Ureter (tissue), 1 donor: ENCODE results near the gene TIMM44. TPM values are rescaled to one million over a fixed set of nuclear protein-coding genes. Genes with fewer than 3 reads are reported as not detected.

Experiments used
- DNase-seq: peaks from one replicate; pipeline ENCODE4 v3.0.0-alpha.2; 2020; ENCODE audit warnings: low spot score
- total RNA-seq: library from RNA; stranded (reverse); gene quantifications from one replicate; pipeline ENCODE4 v1.2.4, GENCODE V29; 2023
- donor health status: DM: yes; HTN: yes; CAD: no.

TIMM44 gene
- 78.3 TPM for total RNA-seq

DNA sequence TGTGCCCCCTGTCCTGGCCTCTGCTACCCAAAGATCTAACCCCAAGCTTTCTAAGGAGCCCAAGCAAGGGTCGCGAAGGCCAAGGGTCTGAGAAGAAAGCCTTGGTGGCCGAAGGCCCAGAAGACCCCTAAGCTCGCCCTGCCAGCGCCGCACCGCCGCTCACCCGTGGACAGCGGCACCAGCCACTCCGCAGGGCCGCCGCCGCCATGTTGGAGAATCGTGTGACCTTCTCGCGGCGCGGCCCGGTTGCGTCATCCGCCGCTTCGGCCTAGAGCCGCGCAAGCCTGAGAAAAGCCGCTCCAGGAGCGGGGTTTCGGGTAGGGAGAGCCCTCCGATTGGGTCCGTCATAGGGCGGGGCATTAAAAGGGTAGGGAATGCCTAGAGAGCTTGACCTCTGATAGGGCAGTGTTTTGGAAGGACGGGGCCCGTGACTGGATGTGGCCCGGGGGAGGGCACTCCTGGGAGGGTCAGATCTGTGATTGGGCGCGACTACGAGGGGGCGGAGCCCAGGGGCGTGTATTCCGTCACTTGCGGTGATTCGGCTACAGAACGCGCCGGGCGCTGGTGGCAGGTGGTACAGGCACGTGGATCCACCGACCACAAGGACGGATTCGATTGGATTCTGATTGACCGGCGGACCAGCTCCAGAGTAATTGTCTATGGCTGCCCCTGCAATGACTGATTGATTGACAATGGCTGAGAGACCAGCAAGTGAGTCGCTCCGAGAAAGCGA, at the start of gene TIMM44:
Gene TIMM44 (minus strand): TSS at position 223 of the 733 bp plus-strand sequence. CDS start 15 bp downstream, at position 208.
- peak; percentile 99 for DNase-seq

- DNase-seq = no peak
Measured at GRCh38 chr19:7992575-7992974, 49.1 kb upstream of the TIMM44 start.

GRCh38 chr19:7989071-7989575, 45.7 kb upstream of the TIMM44 start:
- no peak for DNase-seq

- no peak for DNase-seq
Measured at GRCh38 chr19:7988307-7988706, 44.8 kb upstream of the TIMM44 start.

- DNase-seq = no peak
Measured at GRCh38 chr19:7987114-7987768, 43.8 kb upstream of the TIMM44 start.

DNA sequence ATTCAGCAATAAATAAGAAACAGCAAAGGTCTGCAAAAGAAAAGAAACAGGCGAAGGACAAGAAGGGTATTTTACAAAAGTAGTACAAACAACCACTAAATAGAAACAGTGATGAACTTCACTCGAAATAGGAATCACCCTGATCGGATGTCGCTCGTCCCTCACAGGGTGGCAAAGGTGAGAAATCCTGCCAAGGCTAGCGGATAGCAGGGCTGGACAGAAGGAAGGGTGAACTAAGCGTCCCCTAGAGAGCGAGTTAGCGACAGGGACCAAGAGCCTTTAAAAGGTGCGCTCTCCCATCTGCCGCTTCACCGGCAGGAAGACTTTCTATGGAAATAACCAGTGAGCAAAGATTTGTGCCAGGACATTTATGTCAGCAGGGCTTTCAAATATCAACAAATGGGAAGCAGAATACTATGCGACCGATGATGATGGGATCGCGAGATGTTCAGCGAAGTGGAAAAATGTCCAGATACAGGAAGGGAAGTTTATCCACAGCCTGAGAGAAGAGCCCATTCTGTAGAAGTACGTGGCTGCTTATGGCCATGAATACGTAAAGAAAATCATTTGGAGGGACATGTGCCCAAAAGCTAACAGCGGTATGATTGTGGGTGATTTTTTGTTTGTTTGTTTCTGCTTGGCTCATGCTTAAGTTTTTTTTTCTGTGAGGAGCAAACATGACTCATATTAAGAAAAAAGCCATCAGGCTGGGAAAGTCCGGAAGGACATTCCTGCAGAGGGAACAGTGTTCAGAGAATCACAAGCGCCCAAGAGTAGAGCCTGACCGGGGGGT, 43.1 kb upstream of the TIMM44 start:
- no peak for DNase-seq

GRCh38 chr19:7985481-7985911, 42.0 kb upstream of the TIMM44 start:
- no peak for DNase-seq

DNA sequence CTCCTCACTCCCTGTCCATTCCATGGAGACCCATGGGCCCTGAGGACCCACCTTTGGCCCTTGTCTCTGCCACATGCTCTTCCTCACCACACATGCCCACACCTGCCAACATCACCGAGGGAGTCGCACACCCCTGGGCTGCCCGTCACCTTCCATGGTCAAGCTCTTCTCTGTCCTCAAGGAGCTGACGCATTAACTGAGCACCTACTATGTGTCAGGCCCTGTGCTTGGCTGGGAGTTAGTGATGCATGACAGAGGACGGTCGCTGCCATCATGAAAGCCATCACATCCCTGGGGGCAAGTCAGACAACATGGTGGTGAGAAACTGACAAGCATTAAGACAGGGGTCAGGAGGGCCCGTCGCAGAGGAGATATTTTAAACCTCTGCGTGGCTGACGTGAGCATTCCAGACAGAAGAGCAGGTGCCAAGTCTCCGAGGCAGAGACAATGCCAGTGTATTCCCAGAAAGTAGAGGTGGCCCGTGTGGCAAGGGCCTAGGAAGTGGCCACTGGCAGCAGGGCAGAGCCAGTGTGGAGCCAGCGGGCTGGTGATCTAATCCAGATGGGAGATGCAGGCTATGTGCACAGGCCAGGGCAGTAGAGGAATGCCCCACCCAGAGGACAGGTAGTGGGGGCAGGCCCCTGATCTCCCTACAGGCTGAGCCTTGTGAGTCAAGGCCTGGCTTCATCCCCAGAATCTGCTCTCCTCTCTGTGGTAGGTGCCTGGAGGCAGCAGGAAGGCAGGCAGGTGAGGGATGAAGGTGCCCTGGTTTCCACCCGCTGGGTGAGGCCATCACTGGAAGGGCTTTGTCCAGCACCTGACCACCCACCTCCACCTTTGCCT, 40.8 kb upstream of the TIMM44 start:
- no peak for DNase-seq

- DNase-seq = no peak
Measured at GRCh38 chr19:7983286-7983950, 40.0 kb upstream of the TIMM44 start.

GRCh38 chr19:7982651-7983099, 39.2 kb upstream of the TIMM44 start:
- no peak for DNase-seq

- no peak for DNase-seq
Measured at GRCh38 chr19:7982103-7982502, 38.6 kb upstream of the TIMM44 start.

DNA sequence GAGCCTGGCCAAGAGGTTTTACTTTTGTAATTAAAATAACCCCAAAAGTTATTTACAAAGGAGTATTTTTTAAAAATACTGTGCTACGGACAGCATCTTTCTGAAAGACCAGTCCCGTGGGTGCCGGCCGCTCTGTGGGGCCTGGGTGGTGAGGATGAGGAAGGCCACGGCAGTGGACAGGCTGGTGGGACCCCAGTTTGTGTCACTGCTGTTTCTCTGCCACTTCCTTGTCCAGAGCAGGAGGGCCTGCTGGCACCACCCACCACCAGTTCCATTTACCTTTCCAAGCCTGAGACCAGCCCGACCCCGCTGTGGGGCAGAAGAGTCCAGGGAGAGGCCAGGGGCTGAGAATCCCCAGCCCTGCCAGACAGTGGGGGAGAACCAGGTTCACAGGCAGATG, 38.2 kb upstream of the TIMM44 start:
- DNase-seq = no peak

DNA sequence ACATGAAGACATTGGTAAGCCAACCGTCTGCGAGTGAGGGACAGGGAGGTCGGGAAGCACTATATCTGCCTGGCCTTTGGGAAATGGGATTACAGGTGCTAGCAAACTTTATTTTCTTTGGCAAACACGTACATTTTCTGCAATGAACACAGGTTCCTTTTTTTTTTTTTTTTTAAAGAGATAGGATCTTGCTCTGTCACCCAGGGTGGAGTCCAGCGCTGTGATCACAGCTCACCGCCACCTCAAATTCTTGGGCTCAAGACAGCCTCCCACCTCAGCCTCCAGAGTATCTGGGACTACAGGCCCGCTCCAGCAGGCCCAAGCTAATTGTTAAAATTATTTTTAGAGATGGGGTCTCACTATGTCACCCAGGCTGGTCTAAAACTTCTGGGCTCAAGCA, 37.7 kb upstream of the TIMM44 start:
- no peak for DNase-seq

DNA sequence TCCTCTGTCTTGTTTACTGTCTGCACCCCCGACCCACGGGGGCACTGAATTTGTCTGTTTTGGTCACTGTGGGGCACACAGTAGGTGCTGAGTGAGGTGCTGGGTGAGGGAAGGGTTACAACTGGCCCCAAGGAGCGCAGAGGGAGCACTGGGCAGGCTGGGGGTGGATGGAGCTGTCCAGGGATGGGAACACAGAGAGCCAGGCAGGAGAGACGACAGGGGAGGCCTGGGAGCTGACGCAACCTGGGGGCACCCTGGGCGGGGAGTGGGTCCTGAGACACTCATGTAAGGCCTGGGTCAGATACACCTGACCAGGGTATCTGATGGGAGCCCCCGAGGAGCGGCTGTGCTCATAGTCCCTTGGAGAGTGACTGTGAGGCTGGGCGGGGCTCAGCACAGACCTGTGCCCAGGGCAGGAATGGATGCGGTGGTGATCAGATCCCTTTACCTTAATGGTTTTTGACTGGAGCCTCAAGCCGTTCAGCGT, 37.2 kb upstream of the TIMM44 start:
- no peak for DNase-seq

- no peak for DNase-seq
Measured at GRCh38 chr19:7980168-7980567, 36.7 kb upstream of the TIMM44 start.

- DNase-seq = no peak
Measured at GRCh38 chr19:7979559-7979958, 36.1 kb upstream of the TIMM44 start.

- DNase-seq = no peak
Measured at GRCh38 chr19:7979011-7979410, 35.5 kb upstream of the TIMM44 start.

- no peak for DNase-seq
Measured at GRCh38 chr19:7978179-7978825, 34.8 kb upstream of the TIMM44 start.

DNA sequence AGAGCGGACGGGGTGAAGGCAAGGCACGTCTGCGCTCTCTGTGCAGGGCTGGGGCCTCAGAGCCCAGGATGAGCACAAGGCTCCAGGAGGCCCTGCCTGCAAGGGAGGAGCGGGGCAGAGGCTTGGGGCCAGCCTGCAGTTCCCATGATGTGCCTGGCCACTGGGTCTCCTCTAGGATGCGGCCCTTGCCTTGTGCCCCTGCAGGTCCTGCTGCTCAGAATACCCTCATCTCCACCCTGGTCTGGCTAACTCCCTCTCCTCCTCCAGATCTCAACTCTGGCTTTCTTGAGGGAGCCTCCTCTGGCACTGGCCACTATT, 34.2 kb upstream of the TIMM44 start:
- no peak for DNase-seq

GRCh38 chr19:7977021-7977722, 33.7 kb upstream of the TIMM44 start:
- no peak for DNase-seq
